Neuronal stem cell (in vitro differentiated cells): ENCODE results near the gene FAM241B.

ENCODE experiments used
- DNase-seq: peaks from one replicate; pipeline ENCODE4 v3.0.0-alpha.2; 2013; ENCODE audit warnings: low spot score
- H2AFZ ChIP-seq: one replicate; pipeline ENCODE4 v1.6.1; 2013; ENCODE audit warnings: mild to moderate bottlenecking, low read length, inconsistent platforms
- H2AK5ac ChIP-seq: 2 replicates; pipeline ENCODE4 v1.6.1; 2013; ENCODE audit warnings: low read depth, mild to moderate bottlenecking, inconsistent platforms, low read length, moderate library complexity, mixed read lengths
- H2BK120ac ChIP-seq: 2 replicates; pipeline ENCODE4 v1.6.1; 2013; ENCODE audit warnings: low read depth, mild to moderate bottlenecking, inconsistent platforms, low read length, moderate library complexity, mixed read lengths
- H2BK12ac ChIP-seq: one replicate; pipeline ENCODE4 v1.6.1; 2013; ENCODE audit warnings: low read length, inconsistent platforms
- H2BK15ac ChIP-seq: 2 replicates; pipeline ENCODE4 v1.6.1; 2013; ENCODE audit warnings: mild to moderate bottlenecking, low read length, inconsistent platforms, mixed read lengths
- H2BK5ac ChIP-seq: one replicate; pipeline ENCODE4 v1.6.1; 2013; ENCODE audit warnings: inconsistent platforms, mild to moderate bottlenecking, low read length, moderate library complexity
- H3K14ac ChIP-seq: one replicate; pipeline ENCODE4 v1.6.1; 2013; ENCODE audit warnings: low read length, inconsistent platforms
- H3K18ac ChIP-seq: 2 replicates; pipeline ENCODE4 v1.6.1; 2013; ENCODE audit warnings: low read length, inconsistent platforms
- H3K23ac ChIP-seq: 2 replicates; pipeline ENCODE4 v1.6.1; 2013; ENCODE audit warnings: low read depth, mild to moderate bottlenecking, mixed read lengths, low read length, inconsistent platforms; ENCODE audit not compliant: poor library complexity
- H3K27ac ChIP-seq: replicated peaks from 3 replicates; pipeline ENCODE4 v1.5.1; 2013; ENCODE audit warnings: low read length, inconsistent platforms
- H3K27me3 ChIP-seq, 3 experiments: 2 replicates each; pipeline ENCODE4 v1.6.1; 2013; ENCODE audit warnings: low read length in 3 of 3, mild to moderate bottlenecking in 2 of 3, inconsistent platforms in 1 of 3, low read depth in 1 of 3, mixed read lengths in 1 of 3, moderate library complexity in 1 of 3; ENCODE audit not compliant: control insufficient read depth in 3 of 3, insufficient read depth in 3 of 3
- H3K36me3 ChIP-seq, 2 donors: replicated peaks in 1 of 2; 2 replicates each; pipeline ENCODE4 v1.6.1; 2013; ENCODE audit warnings: low read length in 2 of 2; ENCODE audit not compliant: control insufficient read depth in 2 of 2, insufficient read depth in 2 of 2
- H3K4ac ChIP-seq: 2 replicates; pipeline ENCODE4 v1.6.1; 2013; ENCODE audit warnings: inconsistent platforms, mild to moderate bottlenecking, low read length, moderate library complexity
- H3K4me1 ChIP-seq, 2 donors: 1 replicate in 1 of 2; 2 replicates in 1 of 2; pipeline ENCODE4 v1.6.1; 2013; ENCODE audit warnings: low read length in 2 of 2, low read depth in 1 of 2; ENCODE audit not compliant: control insufficient read depth in 2 of 2, insufficient read depth in 1 of 2
- H3K4me2 ChIP-seq: one replicate; pipeline ENCODE4 v1.6.1; 2013; ENCODE audit warnings: mild to moderate bottlenecking, low read length, inconsistent platforms; ENCODE audit not compliant: insufficient read depth, poor library complexity, severe bottlenecking
- H3K4me3 ChIP-seq, 2 donors: 2 replicates each; pipeline ENCODE4 v1.5.1; 2013; ENCODE audit warnings: low read length in 2 of 2, mild to moderate bottlenecking in 2 of 2, inconsistent platforms in 1 of 2, moderate library complexity in 1 of 2
- H3K79me1 ChIP-seq: one replicate; pipeline ENCODE4 v1.6.1; 2013; ENCODE audit warnings: low read depth, mild to moderate bottlenecking, inconsistent platforms, low read length, moderate library complexity
- H3K9ac ChIP-seq: one replicate; pipeline ENCODE4 v1.6.1; 2013; ENCODE audit warnings: mild to moderate bottlenecking, low read depth, low read length, inconsistent platforms; ENCODE audit not compliant: poor library complexity
- H3K9me3 ChIP-seq, 2 donors: replicated peaks in 1 of 2; 2 replicates each; pipeline versions ENCODE3 to v1.6.1; 2013; ENCODE audit warnings: low read length in 2 of 2, mild to moderate bottlenecking in 2 of 2, inconsistent platforms in 1 of 2, low read depth in 1 of 2, mixed read lengths in 1 of 2, moderate library complexity in 1 of 2; ENCODE audit not compliant: control insufficient read depth in 2 of 2, insufficient read depth in 1 of 2
- H4K8ac ChIP-seq: one replicate; pipeline ENCODE4 v1.6.1; 2013; ENCODE audit warnings: low read depth, mild to moderate bottlenecking, inconsistent platforms, low read length, moderate library complexity
- H4K91ac ChIP-seq: one replicate; pipeline ENCODE4 v1.6.1; 2013; ENCODE audit warnings: low read length, low read depth, mild to moderate bottlenecking, inconsistent platforms; ENCODE audit not compliant: poor library complexity
- WGBS, 2 donors: extraction: QIAGEN DNeasy Blood & Tissue Kit; methylation state at CpG; one replicate each; pipeline ENCODE4 v1.1.7; 2013; ENCODE audit warnings: missing lambda C conversion rate in 2 of 2, mixed read lengths in 1 of 2; ENCODE audit not compliant: insufficient read length in 2 of 2, insufficient replicate concordance in 1 of 2; ENCODE audit errors: extremely low coverage in 2 of 2; 5-methylcytosine and 5-hydroxymethylcytosine counted together

FAM241B gene

DNA sequence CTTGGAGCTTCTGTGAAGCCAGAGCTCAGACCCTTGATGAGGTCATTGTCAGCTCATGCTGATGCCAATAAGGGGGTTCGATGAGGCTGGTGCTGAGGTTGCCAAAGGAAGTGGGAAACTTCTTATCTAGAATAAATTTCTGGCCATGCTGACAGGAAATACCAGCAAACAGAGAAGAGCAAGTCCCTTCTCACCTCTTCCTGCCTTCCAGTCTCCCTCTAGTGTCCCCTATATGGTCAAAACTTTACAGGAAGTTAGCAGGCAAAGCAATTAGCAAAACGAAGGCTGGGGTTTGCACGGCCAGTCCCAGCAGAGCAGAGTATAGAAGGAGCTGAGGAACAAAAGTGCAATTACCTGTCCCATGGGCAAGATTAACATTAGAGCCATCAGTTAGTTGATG is 41.7 kb upstream of the FAM241B start:
- Histone ChIP-seq H3K9me3 (no peaks in the 10 kb centered on the region), H2BK12ac (no peak overlapping the region), H2AFZ (no peak overlapping the region), H3K36me3 (no peaks in the 10 kb centered on the region), H2BK120ac (no peak overlapping the region), H3K79me1 (no peaks in the 10 kb centered on the region), H3K27me3 (peaks cover 0 to 15% (median 2%) of the 10 kb centered on the region in 3 experiments), H3K4me3 (no peak overlapping the region), H3K4ac (no peak overlapping the region), H2BK15ac (no peak overlapping the region), H3K4me2 (no peak overlapping the region), H2BK5ac (no peak overlapping the region), H3K14ac (no peak overlapping the region), H3K23ac (no peak overlapping the region), H2AK5ac (no peak overlapping the region), H4K8ac (no peak overlapping the region), H3K18ac (no peak overlapping the region), H3K9ac (no peak overlapping the region), H3K27ac (no peak overlapping the region), H4K91ac (no peak overlapping the region), H3K4me1 (no peaks in the 10 kb centered on the region)
- DNase-seq = no peak
- WGBS, 2 donors = no CpG with 5 or more reads among the region's 3 CpGs

GRCh38 chr10:69600761-69601330 is 29.2 kb upstream of the FAM241B start:
- DNase-seq = no peak

DNA sequence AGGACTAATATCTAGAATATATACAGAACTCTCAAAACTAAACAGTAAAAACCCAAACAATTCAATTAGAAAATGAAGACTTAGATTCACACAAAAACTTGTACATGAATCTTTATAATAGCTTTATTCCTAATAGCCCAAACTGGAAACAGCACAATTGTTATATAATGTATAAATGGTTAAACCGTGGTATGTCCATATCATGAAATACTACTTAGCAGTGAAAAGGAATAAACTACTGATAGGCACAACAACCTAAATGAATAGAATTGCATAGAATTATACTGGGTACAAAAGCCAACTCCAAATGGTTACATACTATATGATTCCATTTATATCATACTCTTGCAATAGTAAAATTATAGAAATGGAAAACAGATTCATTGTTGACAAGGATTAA is 21.0 kb upstream of the FAM241B start:
- Histone ChIP-seq H2BK12ac (no peak overlapping the region), H2BK120ac (no peak overlapping the region), H3K27me3 (no peaks in the 10 kb centered on the region), H3K23ac (no peak overlapping the region), H2AK5ac (no peak overlapping the region), H3K4me3 (no peak overlapping the region), H3K18ac (no peak overlapping the region), H3K4me1 (no peaks in the 10 kb centered on the region), H2AFZ (no peak overlapping the region), H3K27ac (no peak overlapping the region), H3K36me3 (no peaks in the 10 kb centered on the region), H3K4ac (no peak overlapping the region), H3K9ac (no peak overlapping the region), H3K4me2 (no peak overlapping the region), H2BK15ac (no peak overlapping the region), H2BK5ac (no peak overlapping the region), H4K91ac (no peak overlapping the region), H3K9me3 (peaks cover 0 to 1% of the 10 kb centered on the region in 2 donors), H3K14ac (no peak overlapping the region), H4K8ac (no peak overlapping the region), H3K79me1 (no peaks in the 10 kb centered on the region)
- no peak for DNase-seq
- no CpG with 5 or more reads among the region's 1 CpG for WGBS, 2 donors

More at GRCh38 chr10:69600761-69601330, 29.2 kb upstream of the FAM241B start:
- no CpG with 5 or more reads among the region's 5 CpGs for WGBS, 2 donors
- H3K27me3 ChIP-seq = peaks cover 0 to 12% (median 0%) of the 10 kb centered on the region in 3 experiments
- no peak overlapping the region for H2BK120ac ChIP-seq
- no peak overlapping the region for H2BK12ac ChIP-seq
- no peak overlapping the region for H3K9ac ChIP-seq
- no peak overlapping the region for H3K4ac ChIP-seq
- H2BK5ac ChIP-seq = no peak overlapping the region
- no peaks in the 10 kb centered on the region for H3K4me1 ChIP-seq
- no peak overlapping the region for H4K8ac ChIP-seq
- H3K23ac ChIP-seq = no peak overlapping the region
- H3K27ac ChIP-seq = no peak overlapping the region
- H3K4me3 ChIP-seq = no peak overlapping the region
- no peak overlapping the region for H3K18ac ChIP-seq
- no peak overlapping the region for H2AFZ ChIP-seq
- H3K36me3 ChIP-seq = no peaks in the 10 kb centered on the region
- H4K91ac ChIP-seq = no peak overlapping the region
- H3K14ac ChIP-seq = no peak overlapping the region
- H3K79me1 ChIP-seq = no peaks in the 10 kb centered on the region
- no peak overlapping the region for H3K4me2 ChIP-seq
- no peak overlapping the region for H2BK15ac ChIP-seq
- H2AK5ac ChIP-seq = no peak overlapping the region
- peaks cover 0 to 4% of the 10 kb centered on the region in 2 donors for H3K9me3 ChIP-seq

DNA sequence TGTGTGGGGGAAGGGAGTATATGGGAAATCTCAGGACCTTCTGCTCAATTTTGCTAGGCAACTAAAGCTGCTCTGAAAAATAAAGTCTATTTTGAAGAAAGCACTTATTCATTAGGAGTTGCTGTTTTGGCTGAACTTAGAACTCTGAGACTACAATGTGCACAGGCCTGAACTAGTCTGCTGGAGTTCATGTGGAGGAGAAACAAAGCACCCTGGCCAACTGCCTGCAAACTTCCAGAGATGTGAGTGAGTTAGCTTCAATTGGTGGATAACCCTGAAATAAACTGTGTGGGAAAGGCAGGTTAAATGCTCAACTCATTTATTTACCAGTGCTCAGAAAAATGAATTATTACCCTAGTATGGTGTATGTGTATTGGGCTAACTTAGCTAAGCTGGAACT is 17.3 kb upstream of the FAM241B start:
- H3K27me3 ChIP-seq = peaks cover 0 to 9% (median 0%) of the 10 kb centered on the region in 3 experiments
- H3K4me1 ChIP-seq = no peaks in the 10 kb centered on the region
- no peak overlapping the region for H3K27ac ChIP-seq
- H3K9ac ChIP-seq = no peak overlapping the region
- no peak overlapping the region for H2AFZ ChIP-seq
- no peak overlapping the region for H3K23ac ChIP-seq
- H3K4me2 ChIP-seq = no peak overlapping the region
- DNase-seq = no peak
- no peak overlapping the region for H3K4ac ChIP-seq
- no peak overlapping the region for H4K91ac ChIP-seq
- H3K4me3 ChIP-seq = no peak overlapping the region
- no peaks in the 10 kb centered on the region for H3K79me1 ChIP-seq
- H3K36me3 ChIP-seq = no peaks in the 10 kb centered on the region
- peaks cover 0 to 1% of the 10 kb centered on the region in 2 donors for H3K9me3 ChIP-seq
- no peak overlapping the region for H2BK5ac ChIP-seq
- no peak overlapping the region for H3K18ac ChIP-seq
- H2BK120ac ChIP-seq = no peak overlapping the region
- no peak overlapping the region for H2AK5ac ChIP-seq
- no peak overlapping the region for H2BK15ac ChIP-seq
- H4K8ac ChIP-seq = no peak overlapping the region
- H2BK12ac ChIP-seq = no peak overlapping the region
- no peak overlapping the region for H3K14ac ChIP-seq
